K562 (cell line): ENCODE data around the gene SULT6B1. TPM values are rescaled to one million over a fixed set of nuclear protein-coding genes. Genes with fewer than 3 reads are reported as not detected.

Source experiments
- ATAC-seq: fragments of 200-7000 bp; cut with Tn5 transposase; 3 replicates; pipeline ENCODE4 v1.9.1; 2020; ENCODE audit warnings: moderate library complexity
- BruUV-seq: library from RNA; stranded (reverse); fragments of 400-500 nt; replicated peaks from 2 replicates; lab custom pipeline; 2021; lab: Mats Ljungman, UMichigan
- CTCF ChIA-PET: fragments of 300-600 bp; formaldehyde crosslinking; extraction: SDS; loops from one replicate; lab custom pipeline; 2021; ENCODE audit warnings: low intra/inter-chr PET ratio; lab: Yijun Ruan, JAX
- POLR2A ChIA-PET: fragments of 300-600, 350-650 bp; sonication (Branson Sonifier 250); formaldehyde crosslinking; extraction: SDS; loops from one replicate; lab custom pipeline; 2021; ENCODE audit warnings: antibody characterized with exemption, inconsistent platforms; lab: Yijun Ruan, JAX
- DNase-seq, 4 experiments: peaks; one replicate each; pipeline versions ENCODE4 v3.0.0 to v3.0.0-alpha.2; 2011 to 2018; ENCODE audit warnings: low spot score in 3 of 4, mixed read lengths in 3 of 4; ENCODE audit errors: extremely low read depth in 1 of 4
- FAIRE-seq: peaks from 2 replicates; lab custom pipeline; 2011; peaks lifted over from hg19 to GRCh38; lab: Jason Lieb, UNC
- H2AFZ ChIP-seq: 2 replicates; pipeline ENCODE4 v1.6.0; 2011; ENCODE audit warnings: low read depth, low read length, control low read depth, inconsistent platforms
- H3K27ac ChIP-seq: fragments of 200-600 bp; 3 replicates; pipeline ENCODE4 v1.8.0; 2011; ENCODE audit warnings: low read depth, mild to moderate bottlenecking, control low read depth, inconsistent platforms, low read length, moderate library complexity, mixed read lengths; ENCODE audit errors: extremely low read depth
- H3K27me3 ChIP-seq, 2 experiments: fragments of 300-600 bp in 1 of 2; 2 replicates in 1 of 2; 3 replicates in 1 of 2; pipeline versions ENCODE4 v1.6.0 to v1.8.0; 2011; ENCODE audit warnings: inconsistent platforms in 2 of 2, low read length in 2 of 2, mild to moderate bottlenecking in 1 of 2, mixed read lengths in 1 of 2, moderate library complexity in 1 of 2; ENCODE audit not compliant: control insufficient read depth in 2 of 2, insufficient read depth in 2 of 2
- H3K36me3 ChIP-seq: fragments of 300-600 bp; 3 replicates; pipeline ENCODE4 v1.8.0; 2011; ENCODE audit warnings: mild to moderate bottlenecking, low read length, inconsistent platforms; ENCODE audit not compliant: control insufficient read depth, insufficient read depth
- H3K4me1 ChIP-seq, 2 experiments: fragments of 200-600 bp in 1 of 2; replicated peaks in 1 of 2; 2 replicates in 1 of 2; 3 replicates in 1 of 2; pipeline versions ENCODE4 v1.5.1 to v1.8.0; 2011; ENCODE audit warnings: inconsistent platforms in 2 of 2, low read length in 2 of 2, mild to moderate bottlenecking in 1 of 2, mixed read lengths in 1 of 2, moderate library complexity in 1 of 2; ENCODE audit not compliant: control insufficient read depth in 2 of 2, insufficient read depth in 2 of 2
- H3K4me2 ChIP-seq: 2 replicates; pipeline ENCODE4 v1.6.1; 2011; ENCODE audit warnings: low read length, control low read depth, inconsistent platforms, mixed read lengths; ENCODE audit not compliant: insufficient read depth
- H3K4me3 ChIP-seq: fragments of 200-600 bp; sonication (generic), shearing (Covaris generic); 2 replicates; pipeline ENCODE4 v1.5.1; 2016; ENCODE audit warnings: control low read depth, inconsistent platforms
- H3K79me2 ChIP-seq: fragments of 200-600 bp; 3 replicates; pipeline ENCODE4 v1.8.0; 2011; ENCODE audit warnings: low read length, inconsistent platforms; ENCODE audit not compliant: control insufficient read depth, insufficient read depth
- H3K9ac ChIP-seq, 2 experiments: 2 replicates each; pipeline versions ENCODE4 v1.6.0 to v1.6.1; 2011; ENCODE audit warnings: low read depth in 2 of 2, low read length in 2 of 2, control low read depth in 1 of 2, inconsistent platforms in 1 of 2, mild to moderate bottlenecking in 1 of 2, mixed read lengths in 1 of 2; ENCODE audit not compliant: insufficient read depth in 1 of 2
- H3K9me1 ChIP-seq: one replicate; pipeline ENCODE4 v1.6.0; 2011; ENCODE audit warnings: inconsistent platforms, mild to moderate bottlenecking, low read length, moderate library complexity; ENCODE audit not compliant: control insufficient read depth, insufficient read depth
- H3K9me3 ChIP-seq: replicated peaks from 2 replicates; pipeline ENCODE4 v1.5.1; 2011; ENCODE audit warnings: low read depth, low read length, inconsistent platforms; ENCODE audit not compliant: control insufficient read depth, insufficient read depth
- H4K20me1 ChIP-seq: replicated peaks from 2 replicates; pipeline ENCODE4 v1.6.1; 2011; ENCODE audit warnings: low read length, inconsistent platforms, mixed read lengths; ENCODE audit not compliant: control insufficient read depth, insufficient read depth
- CHD2 ChIP-seq: IDR thresholded peaks from 2 replicates; pipeline ENCODE4 v1.6.1; 2011; ENCODE audit warnings: low read depth, low read length
- EP300 ChIP-seq: IDR thresholded peaks from 2 replicates; pipeline ENCODE4 v1.6.1; 2012; ENCODE audit warnings: low read length, improper control_type of control experiment
- HNRNPK ChIP-seq: fragments of 200-400 bp; formaldehyde crosslinking; IDR thresholded peaks from one replicate; pipeline ENCODE4 v1.6.1; 2018; ENCODE audit warnings: mild to moderate bottlenecking, low read depth, low read length; ENCODE audit not compliant: poor library complexity, severe bottlenecking
- JUN ChIP-seq, 2 experiments: sonication (generic) in 1 of 2; formaldehyde crosslinking in 1 of 2; IDR thresholded peaks; 2 replicates each; pipeline versions ENCODE4 v1.6.1 to v1.8.0; 2012 to 2022; ENCODE audit warnings: borderline replicate concordance in 2 of 2, mild to moderate bottlenecking in 2 of 2, improper control_type of control experiment in 1 of 2, low read depth in 1 of 2, low read length in 1 of 2, missing genetic modification reagents in 1 of 2
- NFATC3 ChIP-seq: fragments of 450-650 bp; IDR thresholded peaks from 2 replicates; pipeline ENCODE4 v1.6.1; 2017; ENCODE audit warnings: mild to moderate bottlenecking
- RCOR1 ChIP-seq, 2 experiments: IDR thresholded peaks; 2 replicates each; pipeline ENCODE4 v1.6.1; 2012; ENCODE audit warnings: low read depth in 2 of 2, low read length in 2 of 2, borderline replicate concordance in 1 of 2, improper control_type of control experiment in 1 of 2
- TAF7 ChIP-seq: fragments of 450-650 bp; IDR thresholded peaks from 2 replicates; pipeline ENCODE4 v1.6.1; 2016; ENCODE audit warnings: missing genetic modification characterization, missing compliant biosample characterization
- TRIM24 ChIP-seq, 2 experiments: fragments of 450-650 bp; IDR thresholded peaks; 2 replicates each; pipeline ENCODE4 v1.6.1; 2016
- ZNF24 ChIP-seq: fragments of 450-650 bp; IDR thresholded peaks from 2 replicates; pipeline ENCODE4 v1.6.1; 2016
- ZNF584 ChIP-seq: fragments of 200-800 bp; sonication (Bioruptor generic); IDR thresholded peaks from 2 replicates; pipeline ENCODE4 v1.6.1; 2016; ENCODE audit warnings: low read depth, mild to moderate bottlenecking, missing genetic modification characterization, missing compliant biosample characterization
- ZNF589 ChIP-seq: fragments of 200-800 bp; sonication (Bioruptor generic); IDR thresholded peaks from 2 replicates; pipeline ENCODE4 v1.6.1; 2016; ENCODE audit warnings: low read depth, missing genetic modification characterization, missing compliant biosample characterization
- WGBS: fragments of 100-300 bp; shearing (Covaris generic); methylation state at CpG from one replicate; pipeline ENCODE4 v1.1.6; 2016; ENCODE audit warnings: low coverage, mixed read lengths; ENCODE audit not compliant: insufficient coverage; ENCODE audit errors: missing lambda C conversion rate; 5-methylcytosine and 5-hydroxymethylcytosine counted together
- in situ Hi-C: fragments of 300-500 bp; cut with MboI; formaldehyde crosslinking; loops from 4 replicates; pipeline ENCODE4 v1.15.0; 2018; ENCODE audit warnings: inconsistent platforms, mixed read lengths
- intact Hi-C: fragments of 100-400 bp; cut with micrococcal nuclease; formaldehyde crosslinking; loops from 2 replicates; pipeline ENCODE4 v1.14.2; 2022
- polyA plus RNA-seq, 8 experiments: library from polyadenylated mRNA; depleted of rRNA in 4 of 8; stranded (reverse) in 5 of 8; unstranded in 3 of 8; fragments of >200 nt; fragmentation: Nextera tagmentation in 2 of 8; fragmentation: Illumina TruSeq in 1 of 8; extraction: Ambion mirVana in 2 of 8; extraction: Trizol in 1 of 8; gene quantifications; 2 replicates each; pipeline versions ENCODE4 v1.2.1 to v1.2.3, GENCODE V29; 2011 to 2014; ENCODE audit warnings: inconsistent platforms in 1 of 8, missing spikeins in 1 of 8
- total RNA-seq, 7 experiments: library from RNA; depleted of rRNA in 6 of 7; stranded (reverse); fragments of >200 nt in 6 of 7; fragmentation: Illumina TruSeq in 2 of 7; extraction: Trizol in 2 of 7; gene quantifications; 2 replicates each; pipeline versions ENCODE4 v1.2.1 to v1.2.3, GENCODE V29; 2011 to 2021; ENCODE audit warnings: low replicate concordance in 1 of 7
- TF ChIP-seq, protein P1 (sequence below): fragments of 450-650 bp; IDR thresholded peaks from 2 replicates; pipeline ENCODE4 v1.6.1; 2016; ENCODE audit warnings: low read depth, mild to moderate bottlenecking, moderate library complexity
- TF ChIP-seq, protein P2 (sequence below): IDR thresholded peaks from 2 replicates; pipeline ENCODE4 v1.6.1; 2014; ENCODE audit warnings: antibody characterized with exemption
- TF ChIP-seq, protein P3 (sequence below): sonication (generic); IDR thresholded peaks from 2 replicates; pipeline ENCODE4 v1.6.1; 2016
- TF ChIP-seq, protein P4 (sequence below): sonication (generic); formaldehyde crosslinking; IDR thresholded peaks from 2 replicates; pipeline ENCODE4 v1.8.0; 2023; ENCODE audit warnings: mild to moderate bottlenecking, missing genetic modification reagents
- TF ChIP-seq, protein P5 (sequence below): fragments of 250-450 bp; sonication (Bioruptor Pico); IDR thresholded peaks from 2 replicates; pipeline ENCODE4 v1.5.0; 2020; ENCODE audit warnings: mild to moderate bottlenecking

SULT6B1 gene
- total and polyA plus RNA-seq, 9 of the 15 experiments (the other 6 are each of a cell fraction or from before 2014, with no cell fraction given) = not detected

DNA sequence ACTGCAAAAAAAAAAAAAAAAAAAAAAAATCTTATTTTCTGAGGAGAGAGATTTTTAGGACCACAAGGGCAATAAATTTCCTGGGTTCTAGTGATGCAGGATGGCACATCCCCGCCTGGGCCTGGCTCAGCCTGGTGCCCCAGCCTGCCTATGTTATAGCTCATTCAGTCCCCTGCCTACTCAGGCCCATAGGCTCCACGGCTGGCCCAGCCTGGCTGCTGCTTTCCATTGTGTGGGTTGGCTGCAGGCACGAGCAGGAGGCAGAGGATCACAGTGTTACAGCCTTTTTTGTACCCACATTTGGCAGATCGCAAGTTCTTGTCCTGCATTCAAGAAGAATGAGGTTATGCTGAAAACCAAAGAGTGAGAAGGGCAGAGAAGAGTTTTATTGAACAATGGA, 2.8 kb upstream of the SULT6B1 start (continued):
- TF ChIP-seq RCOR1 (IDR thresholded peaks at IDR 0.05; ENCODE audit: borderline replicate concordance in 1 of 2, low read depth in 2 of 2, low read length in 2 of 2) = no peak
- no peak for TF ChIP-seq ZNF24
- TF ChIP-seq, protein P1, sequence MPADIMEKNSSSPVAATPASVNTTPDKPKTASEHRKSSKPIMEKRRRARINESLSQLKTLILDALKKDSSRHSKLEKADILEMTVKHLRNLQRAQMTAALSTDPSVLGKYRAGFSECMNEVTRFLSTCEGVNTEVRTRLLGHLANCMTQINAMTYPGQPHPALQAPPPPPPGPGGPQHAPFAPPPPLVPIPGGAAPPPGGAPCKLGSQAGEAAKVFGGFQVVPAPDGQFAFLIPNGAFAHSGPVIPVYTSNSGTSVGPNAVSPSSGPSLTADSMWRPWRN = no peak
- TF ChIP-seq, protein P2, sequence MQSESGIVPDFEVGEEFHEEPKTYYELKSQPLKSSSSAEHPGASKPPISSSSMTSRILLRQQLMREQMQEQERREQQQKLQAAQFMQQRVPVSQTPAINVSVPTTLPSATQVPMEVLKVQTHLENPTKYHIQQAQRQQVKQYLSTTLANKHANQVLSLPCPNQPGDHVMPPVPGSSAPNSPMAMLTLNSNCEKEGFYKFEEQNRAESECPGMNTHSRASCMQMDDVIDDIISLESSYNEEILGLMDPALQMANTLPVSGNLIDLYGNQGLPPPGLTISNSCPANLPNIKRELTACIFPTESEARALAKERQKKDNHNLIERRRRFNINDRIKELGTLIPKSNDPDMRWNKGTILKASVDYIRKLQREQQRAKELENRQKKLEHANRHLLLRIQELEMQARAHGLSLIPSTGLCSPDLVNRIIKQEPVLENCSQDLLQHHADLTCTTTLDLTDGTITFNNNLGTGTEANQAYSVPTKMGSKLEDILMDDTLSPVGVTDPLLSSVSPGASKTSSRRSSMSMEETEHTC = no peak
- no peak for TF ChIP-seq JUN (IDR thresholded peaks at IDR 0.05; ENCODE audit: borderline replicate concordance, low read depth, low read length)
- TF ChIP-seq JUN (CRISPR knock-in tag; IDR thresholded peaks at IDR 0.05; ENCODE audit: borderline replicate concordance) = no peak

DNA sequence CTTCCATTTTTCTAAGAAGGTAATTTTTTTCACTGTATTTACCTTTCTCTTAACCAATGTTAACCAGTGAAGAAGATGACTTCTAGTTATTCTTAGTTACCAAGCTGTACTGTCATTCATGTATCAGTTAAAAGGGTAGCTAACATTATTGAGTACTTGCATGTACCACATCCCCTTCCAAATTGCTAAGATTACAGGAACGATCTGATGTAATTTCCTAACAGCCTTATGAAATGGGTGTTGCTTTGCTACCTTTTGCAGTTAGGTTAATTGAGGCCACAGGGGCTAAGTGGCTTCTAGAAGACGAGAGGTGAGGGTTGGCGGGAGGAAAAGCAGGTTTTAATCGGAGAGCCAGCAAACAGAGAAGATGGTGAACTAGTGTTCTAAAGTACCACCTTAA, 1.8 kb upstream of the SULT6B1 start:
- WGBS = 52% methylated on average over 4 of the region's 4 CpGs
- Histone ChIP-seq H3K4me3 (no peak overlapping the region), H2AFZ (peak overlapping the region; percentile 66), H3K36me3 (no peaks in the 10 kb centered on the region), H3K9me3 (no peaks in the 10 kb centered on the region), H3K79me2 (no peaks in the 10 kb centered on the region), H4K20me1 (no peaks in the 10 kb centered on the region), H3K27me3 (peaks cover 0 to 8% of the 10 kb centered on the region in 2 experiments; a peak in 2 of 5 replicates), H3K27ac (no peak overlapping the region), H3K4me2 (no peak overlapping the region; the same call in 1 of the 2 replicates), H3K9ac (no peak overlapping the region), H3K4me1 (peaks cover 3 to 9% of the 10 kb centered on the region in 2 experiments; a peak in 2 of 5 replicates), H3K9me1 (no peaks in the 10 kb centered on the region)
- intact Hi-C loops (no loop called here), in situ Hi-C loops (no loop called here)
- no TSS peak for BruUV-seq
- ATAC-seq = peak; percentile 15; the same call in 2 of the 3 replicates
- POLR2A ChIA-PET = interaction anchor here (0.8 to 1.6 kb wide), 3 partner anchors 8 to 13 kb away, joined by 3 to 8 read pairs (median 4); no protein-coding TSS in a partner anchor
- no peak for DNase-seq
- no peak for FAIRE-seq
- CTCF ChIA-PET = no interaction called here
- TF ChIP-seq ZNF584 (CRISPR knock-in tag) = peak; percentile 39; the same call in 1 of the 2 replicates
- no peak for TF ChIP-seq NFATC3
- TF ChIP-seq, protein P3, sequence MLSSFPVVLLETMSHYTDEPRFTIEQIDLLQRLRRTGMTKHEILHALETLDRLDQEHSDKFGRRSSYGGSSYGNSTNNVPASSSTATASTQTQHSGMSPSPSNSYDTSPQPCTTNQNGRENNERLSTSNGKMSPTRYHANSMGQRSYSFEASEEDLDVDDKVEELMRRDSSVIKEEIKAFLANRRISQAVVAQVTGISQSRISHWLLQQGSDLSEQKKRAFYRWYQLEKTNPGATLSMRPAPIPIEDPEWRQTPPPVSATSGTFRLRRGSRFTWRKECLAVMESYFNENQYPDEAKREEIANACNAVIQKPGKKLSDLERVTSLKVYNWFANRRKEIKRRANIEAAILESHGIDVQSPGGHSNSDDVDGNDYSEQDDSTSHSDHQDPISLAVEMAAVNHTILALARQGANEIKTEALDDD = peak; percentile 74
- no peak for TF ChIP-seq HNRNPK
- TF ChIP-seq CHD2 = no peak
- TF ChIP-seq EP300 = peak; percentile 21; the same call in 1 of the 2 replicates
- TF ChIP-seq ZNF589 (CRISPR knock-in tag) = 0 out of 2 replicates have a peak, but pooled peaks have one; percentile 37
- TF ChIP-seq TRIM24 (IDR thresholded peaks at IDR 0.05) = peak; percentile 50 to 58; a peak in 2 of 4 replicates
- TF ChIP-seq, protein P4, sequence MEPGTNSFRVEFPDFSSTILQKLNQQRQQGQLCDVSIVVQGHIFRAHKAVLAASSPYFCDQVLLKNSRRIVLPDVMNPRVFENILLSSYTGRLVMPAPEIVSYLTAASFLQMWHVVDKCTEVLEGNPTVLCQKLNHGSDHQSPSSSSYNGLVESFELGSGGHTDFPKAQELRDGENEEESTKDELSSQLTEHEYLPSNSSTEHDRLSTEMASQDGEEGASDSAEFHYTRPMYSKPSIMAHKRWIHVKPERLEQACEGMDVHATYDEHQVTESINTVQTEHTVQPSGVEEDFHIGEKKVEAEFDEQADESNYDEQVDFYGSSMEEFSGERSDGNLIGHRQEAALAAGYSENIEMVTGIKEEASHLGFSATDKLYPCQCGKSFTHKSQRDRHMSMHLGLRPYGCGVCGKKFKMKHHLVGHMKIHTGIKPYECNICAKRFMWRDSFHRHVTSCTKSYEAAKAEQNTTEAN (CRISPR knock-in tag) = no peak
- 0 out of 2 replicates have a peak, but pooled peaks have one; percentile 8 for TF ChIP-seq TAF7
- TF ChIP-seq, protein P5, sequence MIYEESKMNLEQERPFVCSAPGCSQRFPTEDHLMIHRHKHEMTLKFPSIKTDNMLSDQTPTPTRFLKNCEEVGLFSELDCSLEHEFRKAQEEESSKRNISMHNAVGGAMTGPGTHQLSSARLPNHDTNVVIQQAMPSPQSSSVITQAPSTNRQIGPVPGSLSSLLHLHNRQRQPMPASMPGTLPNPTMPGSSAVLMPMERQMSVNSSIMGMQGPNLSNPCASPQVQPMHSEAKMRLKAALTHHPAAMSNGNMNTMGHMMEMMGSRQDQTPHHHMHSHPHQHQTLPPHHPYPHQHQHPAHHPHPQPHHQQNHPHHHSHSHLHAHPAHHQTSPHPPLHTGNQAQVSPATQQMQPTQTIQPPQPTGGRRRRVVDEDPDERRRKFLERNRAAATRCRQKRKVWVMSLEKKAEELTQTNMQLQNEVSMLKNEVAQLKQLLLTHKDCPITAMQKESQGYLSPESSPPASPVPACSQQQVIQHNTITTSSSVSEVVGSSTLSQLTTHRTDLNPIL (CRISPR knock-in tag) = no peak
